GM23338 (cell line): ENCODE measurements around the gene PDE2A.

Source experiments
- CREB1 ChIP-seq: fragments of 250-450 bp; sonication (Bioruptor Pico); IDR thresholded peaks from 2 replicates; pipeline ENCODE4 v1.5.0; 2020; ENCODE audit warnings: low read depth, mild to moderate bottlenecking, moderate library complexity
- CTCF ChIP-seq, 2 experiments: fragments of 200-600 bp in 1 of 2; sonication (generic) in 1 of 2; conservative IDR thresholded peaks; 2 replicates each; pipeline versions ENCODE4 v1.5.1 to v1.6.1; 2016 to 2017; ENCODE audit warnings: antibody characterized with exemption in 2 of 2, low read depth in 2 of 2, mild to moderate bottlenecking in 2 of 2, moderate library complexity in 1 of 2
- EZH2 ChIP-seq: fragments of 200-600 bp; sonication (generic); IDR thresholded peaks from one replicate; pipeline ENCODE4 v1.8.0; 2017; ENCODE audit warnings: antibody characterized with exemption, mild to moderate bottlenecking, low read depth; ENCODE audit not compliant: unreplicated experiment
- EZH2phosphoT487 ChIP-seq: fragments of 200-600 bp; sonication (generic); IDR thresholded peaks from one replicate; pipeline ENCODE4 v1.8.1; 2018; ENCODE audit warnings: antibody characterized with exemption; ENCODE audit not compliant: unreplicated experiment
- JUNB ChIP-seq: IDR thresholded peaks from one replicate; pipeline ENCODE4 v1.6.1; 2016; ENCODE audit warnings: antibody characterized with exemption; ENCODE audit not compliant: unreplicated experiment
- NANOG ChIP-seq: IDR thresholded peaks from 2 replicates; pipeline ENCODE4 v1.6.1; 2016; ENCODE audit warnings: antibody characterized with exemption, borderline replicate concordance
- POLR2AphosphoS5 ChIP-seq: IDR thresholded peaks from 2 replicates; pipeline ENCODE4 v1.6.1; 2016; ENCODE audit warnings: antibody characterized with exemption, low read depth
- REST ChIP-seq: IDR thresholded peaks from one replicate; pipeline ENCODE4 v1.6.1; 2018; ENCODE audit warnings: antibody characterized with exemption; ENCODE audit not compliant: unreplicated experiment
- ZNF114 ChIP-seq: fragments of 250-450 bp; sonication (Bioruptor Pico); IDR thresholded peaks from 2 replicates; pipeline ENCODE4 v1.5.0; 2020; ENCODE audit warnings: mild to moderate bottlenecking, moderate library complexity
- ZNF331 ChIP-seq: fragments of 250-450 bp; sonication (Bioruptor Pico); IDR thresholded peaks from 2 replicates; pipeline ENCODE4 v1.5.0; 2020; ENCODE audit warnings: low read depth, mild to moderate bottlenecking, moderate library complexity
- TF ChIP-seq, protein P1 (sequence below): IDR thresholded peaks from 2 replicates; pipeline ENCODE4 v1.6.1; 2016; ENCODE audit warnings: antibody characterized with exemption

- TF ChIP-seq POLR2AphosphoS5 (no peak), EZH2phosphoT487 (no peak), CTCF (conservative IDR thresholded peaks at IDR 0.05; ENCODE audit: low read depth in 2 of 2) (peak; percentile 3 to 50; a peak in 2 of 4 replicates), EZH2 (no peak), JUNB (no peak), ZNF114 (CRISPR knock-in tag) (no peak), CREB1 (CRISPR knock-in tag) (no peak), REST (no peak), ZNF331 (no peak), NANOG (no peak)
- TF ChIP-seq, protein P1, sequence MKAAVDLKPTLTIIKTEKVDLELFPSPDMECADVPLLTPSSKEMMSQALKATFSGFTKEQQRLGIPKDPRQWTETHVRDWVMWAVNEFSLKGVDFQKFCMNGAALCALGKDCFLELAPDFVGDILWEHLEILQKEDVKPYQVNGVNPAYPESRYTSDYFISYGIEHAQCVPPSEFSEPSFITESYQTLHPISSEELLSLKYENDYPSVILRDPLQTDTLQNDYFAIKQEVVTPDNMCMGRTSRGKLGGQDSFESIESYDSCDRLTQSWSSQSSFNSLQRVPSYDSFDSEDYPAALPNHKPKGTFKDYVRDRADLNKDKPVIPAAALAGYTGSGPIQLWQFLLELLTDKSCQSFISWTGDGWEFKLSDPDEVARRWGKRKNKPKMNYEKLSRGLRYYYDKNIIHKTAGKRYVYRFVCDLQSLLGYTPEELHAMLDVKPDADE: no peak
Measured at GRCh38 chr11:72535194-72535547, 139.1 kb downstream of the PDE2A start.
